ENCODE results near the gene WDR7. TPM values are rescaled to one million over a fixed set of nuclear protein-coding genes. Genes with fewer than 3 reads are reported as not detected.
A peak's percentile ranks its signal among the peaks of the same experiment; 100 is the strongest.

WDR7 gene
- total RNA-seq, 1 donor from 2014 or later: 28.1 TPM

GRCh38 chr18:56658261-56658660, 7.1 kb downstream of the WDR7 start:
- DNase-seq: no peak

GRCh38 chr18:56659111-56659510, 8.0 kb downstream of the WDR7 start:
- no peak for DNase-seq

GRCh38 chr18:56660655-56661054, 9.5 kb downstream of the WDR7 start:
- no peak for DNase-seq

- no peak for DNase-seq
These were observed 10.4 kb downstream of the WDR7 start for GRCh38 chr18:56661360-56662062.

GRCh38 chr18:56662063-56662408, 10.9 kb downstream of the WDR7 start:
- no peak for DNase-seq

GRCh38 chr18:56662502-56662901, 11.3 kb downstream of the WDR7 start:
- DNase-seq: no peak

GRCh38 chr18:56662902-56663301, 11.7 kb downstream of the WDR7 start:
- DNase-seq: no peak

- peak; percentile 86 for DNase-seq
These were observed 21.2 kb downstream of the WDR7 start for GRCh38 chr18:56672391-56672790.

GRCh38 chr18:56672981-56673380, 21.8 kb downstream of the WDR7 start:
- peak; percentile 41 for DNase-seq

GRCh38 chr18:56676639-56677038, 25.5 kb downstream of the WDR7 start:
- DNase-seq: no peak

GRCh38 chr18:56678836-56679565, 27.8 kb downstream of the WDR7 start:
- DNase-seq: no peak

- no peak for DNase-seq
These were observed 33.1 kb downstream of the WDR7 start for GRCh38 chr18:56684277-56684676.

- no peak for DNase-seq
These were observed 40.4 kb downstream of the WDR7 start for GRCh38 chr18:56691530-56691929.

- no peak for DNase-seq
These were observed 45.8 kb downstream of the WDR7 start for GRCh38 chr18:56696966-56697365.

GRCh38 chr18:56702946-56703345, 51.8 kb downstream of the WDR7 start:
- DNase-seq: peak; percentile 73

- peak; percentile 76 for DNase-seq
These were observed 58.3 kb downstream of the WDR7 start for GRCh38 chr18:56709463-56709862.

GRCh38 chr18:56711708-56712445, 60.7 kb downstream of the WDR7 start:
- no peak for DNase-seq

GRCh38 chr18:56712761-56713160, 61.6 kb downstream of the WDR7 start:
- no peak for DNase-seq

GRCh38 chr18:56715121-56715520, 64.0 kb downstream of the WDR7 start:
- no peak for DNase-seq

GRCh38 chr18:56716692-56717146, 65.6 kb downstream of the WDR7 start:
- no peak for DNase-seq

- DNase-seq: no peak
These were observed 69.9 kb downstream of the WDR7 start for GRCh38 chr18:56721031-56721430.

- no peak for DNase-seq
These were observed 70.3 kb downstream of the WDR7 start for GRCh38 chr18:56721491-56721890.

GRCh38 chr18:56722518-56722917, 71.4 kb downstream of the WDR7 start:
- DNase-seq: no peak

- no peak for DNase-seq
These were observed 71.9 kb downstream of the WDR7 start for GRCh38 chr18:56723068-56723467.

Data from dermis blood vessel endothelial cell (primary cell).